Stimulated activated CD4-positive, alpha-beta T cell treated with anti-CD3 and anti-CD28 coated beads, Interleukin-12 subunit alpha, Interleukin-12 subunit beta, amount 100 ng/mL, for 24 hours (primary cell): ENCODE data around the gene ALKBH7.

Experiments used
- DNase-seq, 2 experiments: peaks; one replicate each; pipeline ENCODE4 v3.0.0-alpha.2; 2020; ENCODE audit warnings: low read depth in 2 of 2

Gene ALKBH7

DNA sequence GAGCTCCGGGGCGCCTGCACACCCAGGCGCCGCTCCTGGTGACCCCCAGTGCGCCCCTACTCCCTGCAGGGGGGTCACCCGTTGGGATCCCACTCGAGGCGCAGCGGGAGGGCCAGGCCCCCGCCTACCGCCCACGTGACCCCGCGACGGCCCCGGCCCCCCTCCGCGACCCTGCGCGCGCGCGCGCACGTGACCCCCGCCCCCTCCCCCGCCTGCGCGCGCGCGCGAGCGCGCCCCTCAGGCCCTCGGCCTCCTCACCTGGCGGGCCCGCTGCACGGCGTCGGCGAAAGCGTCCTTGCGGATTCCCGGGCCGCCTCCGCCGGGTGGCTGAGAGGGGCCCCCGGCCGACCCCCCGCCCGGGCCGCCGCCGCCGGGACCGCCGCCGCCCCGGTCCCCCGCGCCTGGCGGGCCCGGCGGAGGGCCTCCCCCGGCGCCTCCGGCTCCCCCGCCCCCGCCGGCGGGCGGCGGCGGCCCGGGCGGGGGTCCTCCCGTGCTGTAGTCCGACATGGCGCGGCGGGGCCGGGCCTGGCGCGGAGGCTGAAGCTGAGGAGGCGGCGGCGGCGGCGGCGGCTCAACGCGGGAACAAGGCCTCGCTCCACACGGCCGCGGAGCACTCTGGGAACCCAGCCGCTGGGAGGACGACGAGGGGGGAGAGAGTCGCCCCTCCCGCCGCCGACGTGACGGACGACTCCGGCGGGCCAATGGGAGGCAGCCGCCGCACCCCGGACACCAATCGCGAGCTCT is 51.8 kb downstream of the ALKBH7 start, which contains the start of gene KHSRP:
KHSRP (minus strand) TSS at position 617 of the 744 bp plus-strand sequence; CDS start at position 507, 110 bp downstream.
- DNase-seq, result no peak
